OCI-LY7 (cell line): ENCODE results near the gene FMC1. TPM values are rescaled to one million over a fixed set of nuclear protein-coding genes. Genes with fewer than 3 reads are reported as not detected.

Experiments used
- BruUV-seq: library from RNA; stranded (reverse); fragments of 400-500 nt; replicated peaks from 2 replicates; lab custom pipeline; 2021; lab: Mats Ljungman, UMichigan
- CTCF ChIA-PET: fragments of 300-600 bp; sonication (Branson Sonifier 250); formaldehyde crosslinking; loops from one replicate; lab custom pipeline; 2022; ENCODE audit warnings: antibody characterized with exemption; ENCODE audit not compliant: unreplicated experiment; lab: Charles Lee
- POLR2A ChIA-PET: fragments of 300-600 bp; sonication (Branson Sonifier 250); formaldehyde crosslinking; loops from one replicate; lab custom pipeline; 2022; ENCODE audit warnings: antibody characterized with exemption; lab: Charles Lee
- DNase-seq: peaks from one replicate; pipeline ENCODE4 v3.0.0-alpha.2; 2015; ENCODE audit warnings: low spot score
- H2AFZ ChIP-seq: fragments of 200-600 bp; sonication (generic), shearing (Covaris generic); 2 replicates; pipeline ENCODE4 v1.6.1; 2014; ENCODE audit warnings: mild to moderate bottlenecking, antibody characterized with exemption, low read length, moderate library complexity
- H3K27ac ChIP-seq: fragments of 200-600 bp; sonication (generic); 2 replicates; pipeline ENCODE4 v1.5.1; 2014; ENCODE audit warnings: mixed run types, low read depth, mild to moderate bottlenecking, moderate library complexity, low read length, inconsistent platforms; ENCODE audit not compliant: poor library complexity, severe bottlenecking
- H3K36me3 ChIP-seq: fragments of 200-600 bp; sonication (generic); 2 replicates; pipeline ENCODE4 v1.6.1; 2014; ENCODE audit warnings: mild to moderate bottlenecking, antibody characterized with exemption, low read length, moderate library complexity, mixed read lengths; ENCODE audit not compliant: insufficient read depth
- H3K4me1 ChIP-seq: fragments of 200-600 bp; sonication (generic); 2 replicates; pipeline ENCODE4 v1.5.1; 2014; ENCODE audit warnings: mild to moderate bottlenecking, low read length; ENCODE audit not compliant: insufficient read depth, poor library complexity, severe bottlenecking
- H3K4me2 ChIP-seq: fragments of 200-600 bp; sonication (generic); 2 replicates; pipeline ENCODE4 v1.6.1; 2014; ENCODE audit warnings: mild to moderate bottlenecking, low read length
- H3K4me3 ChIP-seq: fragments of 200-600 bp; sonication (generic); 2 replicates; pipeline ENCODE4 v1.5.1; 2014; ENCODE audit warnings: mild to moderate bottlenecking, low read depth, low read length; ENCODE audit not compliant: poor library complexity, severe bottlenecking
- H3K79me2 ChIP-seq: fragments of 200-600 bp; sonication (generic); 2 replicates; pipeline ENCODE4 v1.6.1; 2016; ENCODE audit warnings: low read depth, mild to moderate bottlenecking, low read length, moderate library complexity, mixed read lengths; ENCODE audit not compliant: insufficient read depth
- H3K9me2 ChIP-seq: fragments of 200-600 bp; sonication (generic); 2 replicates; pipeline ENCODE4 v1.6.1; 2016; ENCODE audit warnings: mild to moderate bottlenecking, low read length, mixed read lengths; ENCODE audit not compliant: insufficient read depth
- H3K9me3 ChIP-seq: fragments of 200-600 bp; sonication (generic); 2 replicates; pipeline ENCODE4 v1.6.1; 2014; ENCODE audit warnings: mild to moderate bottlenecking, mixed run types, low read length, mixed read lengths
- H4K20me1 ChIP-seq: fragments of 200-600 bp; sonication (generic); 2 replicates; pipeline ENCODE4 v1.6.1; 2014; ENCODE audit warnings: mild to moderate bottlenecking, antibody characterized with exemption, low read length, moderate library complexity, mixed read lengths; ENCODE audit not compliant: insufficient read depth
- CTCF ChIP-seq: fragments of 200-600 bp; sonication (generic); conservative IDR thresholded peaks from 2 replicates; pipeline ENCODE4 v1.5.1; 2014; ENCODE audit warnings: mild to moderate bottlenecking, antibody characterized with exemption, low read length, moderate library complexity, mixed read lengths
- EZH2phosphoT487 ChIP-seq: fragments of 200-600 bp; sonication (generic); IDR thresholded peaks from 2 replicates; pipeline ENCODE4 v1.6.1; 2018; ENCODE audit warnings: low read depth, borderline replicate concordance, mild to moderate bottlenecking, mixed run types, antibody characterized with exemption, low read length, moderate library complexity, mixed read lengths
- intact Hi-C: fragments of 100-400 bp; cut with micrococcal nuclease; formaldehyde crosslinking; loops from one replicate; pipeline ENCODE4 v1.10.0; 2022; ENCODE audit not compliant: unreplicated experiment
- total RNA-seq, 2 experiments: library from RNA; depleted of rRNA in 1 of 2; stranded (reverse); fragments of >200 nt in 1 of 2; shearing (Covaris generic) in 1 of 2; gene quantifications; 2 replicates each; pipeline ENCODE4 v1.2.3, GENCODE V29; 2014 to 2022

Gene FMC1
- total RNA-seq, 2 experiments from 2014 or later = 15.1 to 19.5 TPM

- ChIA-PET CTCF (no interaction called here), POLR2A (interaction anchor here (0.7 kb wide), 1 partner anchor 37 kb away, joined by 3 read pairs; no protein-coding TSS in a partner anchor)
- H3K9me2 ChIP-seq = no peaks in the 10 kb centered on the region
- DNase-seq = no peak
- TF ChIP-seq CTCF (no peak), EZH2phosphoT487 (no peak)
- H3K79me2 ChIP-seq = no peaks in the 10 kb centered on the region
- H3K36me3 ChIP-seq = peaks cover 8% of the 10 kb centered on the region; the same call in 1 of the 2 replicates
- no peak overlapping the region for H2AFZ ChIP-seq
- no peaks in the 10 kb centered on the region for H3K9me3 ChIP-seq
- H3K27ac ChIP-seq = no peak overlapping the region
- intact Hi-C loops = no loop called here
- BruUV-seq = no TSS peak
- no peaks in the 10 kb centered on the region for H3K4me1 ChIP-seq
- no peak overlapping the region for H3K4me2 ChIP-seq
- H4K20me1 ChIP-seq = no peaks in the 10 kb centered on the region
- no peak overlapping the region for H3K4me3 ChIP-seq
Observed at GRCh38 chr7:139297795-139298194, 43.3 kb upstream of the FMC1 start.

DNA sequence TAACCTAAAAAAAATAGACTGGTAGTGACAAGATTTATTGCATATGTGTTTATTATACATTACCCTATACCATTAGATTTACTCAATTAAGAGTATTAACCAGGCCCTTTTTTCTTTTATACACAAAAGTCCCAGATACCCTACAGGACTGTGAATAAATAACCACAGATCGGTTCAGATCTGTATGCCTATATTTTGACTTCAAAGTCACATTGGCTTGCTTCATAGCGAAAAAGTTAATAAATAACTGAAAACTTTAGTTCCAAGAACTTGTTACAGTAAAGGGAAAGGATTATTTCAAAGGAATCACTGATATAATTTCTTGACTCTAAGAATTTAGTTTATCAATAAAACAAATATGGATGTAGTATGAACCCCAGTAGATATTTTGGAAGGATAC is 41.8 kb upstream of the FMC1 start:
- peaks cover 8% of the 10 kb centered on the region; the same call in 1 of the 2 replicates for H3K36me3 ChIP-seq
- ChIA-PET POLR2A (interaction anchor here (0.6 to 0.7 kb wide), 3 partner anchors 10 to 275 kb away, joined by 3 to 5 read pairs (median 3); no protein-coding TSS in a partner anchor), CTCF (no interaction called here)
- H4K20me1 ChIP-seq = no peaks in the 10 kb centered on the region
- DNase-seq = no peak
- no peak overlapping the region for H3K4me2 ChIP-seq
- no peak overlapping the region for H3K27ac ChIP-seq
- intact Hi-C loops = no loop called here
- no TSS peak for BruUV-seq
- H3K9me3 ChIP-seq = no peaks in the 10 kb centered on the region
- H3K9me2 ChIP-seq = no peaks in the 10 kb centered on the region
- H3K4me3 ChIP-seq = no peak overlapping the region
- no peak overlapping the region for H2AFZ ChIP-seq
- TF ChIP-seq EZH2phosphoT487 = no peak
- TF ChIP-seq CTCF = no peak
- no peaks in the 10 kb centered on the region for H3K4me1 ChIP-seq
- H3K79me2 ChIP-seq = no peaks in the 10 kb centered on the region

DNA sequence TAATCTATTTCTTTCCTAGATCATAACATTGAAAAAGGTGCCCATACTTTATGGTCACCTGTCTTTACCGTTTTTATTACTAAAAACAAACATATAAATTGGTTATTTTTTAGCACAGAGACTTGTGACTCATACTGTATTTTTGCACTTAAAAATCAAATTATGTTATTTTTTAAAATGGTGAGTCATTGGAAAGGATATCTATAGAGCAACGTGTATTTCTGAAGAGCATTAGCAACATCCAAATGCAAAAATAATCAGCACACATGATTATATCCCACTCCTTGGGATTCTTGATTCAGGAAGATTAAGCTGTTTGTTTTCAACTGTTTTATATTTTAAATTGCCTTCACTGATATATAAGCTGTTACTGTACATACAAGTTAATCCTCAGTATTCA is 40.7 kb upstream of the FMC1 start:
- H3K4me3 ChIP-seq = no peak overlapping the region
- no peak overlapping the region for H2AFZ ChIP-seq
- CTCF ChIA-PET = no interaction called here
- H3K9me3 ChIP-seq = no peaks in the 10 kb centered on the region
- no peak overlapping the region for H3K27ac ChIP-seq
- H3K4me1 ChIP-seq = no peaks in the 10 kb centered on the region
- H3K4me2 ChIP-seq = no peak overlapping the region
- H3K79me2 ChIP-seq = no peaks in the 10 kb centered on the region
- no peaks in the 10 kb centered on the region for H3K9me2 ChIP-seq
- intact Hi-C loops = no loop called here
- no peak for TF ChIP-seq EZH2phosphoT487
- TF ChIP-seq CTCF = no peak
- BruUV-seq = no TSS peak
- no peak for DNase-seq
- H4K20me1 ChIP-seq = no peaks in the 10 kb centered on the region
- POLR2A ChIA-PET = no interaction called here
- H3K36me3 ChIP-seq = peaks cover 8% of the 10 kb centered on the region; the same call in 1 of the 2 replicates
